ENCODE data around the gene MGLL.
"Not testable (repeated sequence)": the region's sequence is repeated elsewhere in the genome, so short reads cannot be mapped to it uniquely, and the experiment has no call there.

Gene MGLL

DNA sequence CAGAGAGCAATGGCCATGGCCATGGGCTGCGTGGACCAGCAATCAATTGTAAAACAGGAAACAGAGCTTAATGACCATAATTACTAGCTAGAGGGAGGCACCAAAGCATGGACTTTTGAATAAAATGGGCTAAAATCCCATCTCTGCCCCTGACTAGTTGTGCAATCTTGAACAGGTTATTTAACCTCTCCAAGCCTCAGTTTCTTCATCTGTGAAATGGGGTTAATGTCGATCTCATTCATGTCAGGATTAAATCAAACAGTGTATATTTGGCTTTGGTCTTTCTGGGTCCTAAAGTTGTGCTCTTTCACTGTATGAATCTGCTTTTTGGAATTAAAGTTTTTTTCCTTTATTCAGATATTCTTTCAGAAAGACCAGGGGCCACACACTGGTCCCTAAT lies 113.5 kb downstream of the MGLL start:
- Mint-ChIP-seq H3K27ac (no peak overlapping the region), H3K36me3 (ENCODE audit: low read depth) (no peaks in the 10 kb centered on the region), H3K4me1 (ENCODE audit: low read depth) (peaks cover 7% of the 10 kb centered on the region), H3K27me3 (ENCODE audit: low read depth) (peaks cover under 1% of the 10 kb centered on the region), H3K9me3 (no peaks in the 10 kb centered on the region), H3K4me3 (no peak overlapping the region)
- DNase-seq (ENCODE audit: low spot score): no peak

GRCh38 chr3:127707851-127708411 lies 114.4 kb downstream of the MGLL start:
- H3K9me3 Mint-ChIP-seq: no peaks in the 10 kb centered on the region
- peaks cover 2% of the 10 kb centered on the region for H3K36me3 Mint-ChIP-seq (ENCODE audit: low read depth)
- no peak for DNase-seq (ENCODE audit: low spot score)
- H3K4me3 Mint-ChIP-seq: no peak overlapping the region
- H3K27ac Mint-ChIP-seq: no peak overlapping the region
- H3K27me3 Mint-ChIP-seq (ENCODE audit: low read depth): peaks cover 2% of the 10 kb centered on the region
- peaks cover 9% of the 10 kb centered on the region for H3K4me1 Mint-ChIP-seq (ENCODE audit: low read depth)

- peaks cover 9% of the 10 kb centered on the region for H3K4me1 Mint-ChIP-seq (ENCODE audit: low read depth)
- DNase-seq (ENCODE audit: low spot score): no peak
- H3K36me3 Mint-ChIP-seq (ENCODE audit: low read depth): peaks cover 2% of the 10 kb centered on the region
- no peak overlapping the region for H3K4me3 Mint-ChIP-seq
- peaks cover 2% of the 10 kb centered on the region for H3K27me3 Mint-ChIP-seq (ENCODE audit: low read depth)
- no peaks in the 10 kb centered on the region for H3K9me3 Mint-ChIP-seq
- no peak overlapping the region for H3K27ac Mint-ChIP-seq
Observed at GRCh38 chr3:127706785-127707351, 115.4 kb downstream of the MGLL start.

DNA sequence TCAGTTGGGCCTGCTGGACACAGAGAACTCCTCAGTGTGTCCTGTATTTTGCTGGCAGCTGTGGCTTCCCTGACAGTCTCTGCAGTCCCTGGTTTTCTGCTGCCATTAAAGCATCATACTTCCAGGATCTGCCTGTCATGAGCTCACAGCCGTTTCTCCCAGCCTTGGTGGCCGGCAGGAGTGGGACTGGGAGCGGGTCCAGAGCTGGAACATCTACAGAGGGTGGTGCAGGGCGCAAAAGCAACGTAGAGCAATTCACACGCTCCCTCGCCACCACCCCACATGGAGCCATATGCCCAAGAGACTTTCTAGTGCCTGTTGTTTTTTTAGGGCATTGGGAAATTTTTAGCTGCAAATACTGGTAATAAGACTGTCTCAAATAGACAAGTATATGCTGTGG lies 116.0 kb downstream of the MGLL start:
- peaks cover 2% of the 10 kb centered on the region for H3K36me3 Mint-ChIP-seq (ENCODE audit: low read depth)
- no peak overlapping the region for H3K27ac Mint-ChIP-seq
- H3K9me3 Mint-ChIP-seq: no peaks in the 10 kb centered on the region
- DNase-seq (ENCODE audit: low spot score): no peak
- H3K27me3 Mint-ChIP-seq (ENCODE audit: low read depth): peaks cover 6% of the 10 kb centered on the region
- no peak overlapping the region for H3K4me3 Mint-ChIP-seq
- peaks cover 9% of the 10 kb centered on the region for H3K4me1 Mint-ChIP-seq (ENCODE audit: low read depth)

DNA sequence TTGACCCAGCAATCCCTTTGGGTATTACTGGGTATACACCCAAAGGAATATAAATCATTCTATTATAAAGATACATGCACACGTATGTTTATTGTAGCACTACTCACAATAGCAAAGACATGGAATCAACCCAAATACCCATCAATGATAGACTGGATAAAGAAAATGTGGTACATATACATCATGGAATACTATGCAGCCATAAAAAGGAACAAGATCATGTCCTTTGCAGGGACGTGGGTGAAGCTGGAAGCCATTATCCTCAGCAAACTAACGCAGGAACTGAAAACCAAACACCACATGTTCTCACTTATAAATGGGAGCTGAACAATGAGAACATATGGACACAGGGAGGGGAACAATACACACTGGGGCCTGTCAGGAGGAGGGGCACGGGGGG lies 117.5 kb downstream of the MGLL start:
- H3K36me3 Mint-ChIP-seq (ENCODE audit: low read depth); H3K4me1 Mint-ChIP-seq (ENCODE audit: low read depth); H3K4me3 Mint-ChIP-seq: not testable (repeated sequence)

GRCh38 chr3:127702151-127702578 lies 120.2 kb downstream of the MGLL start:
- Mint-ChIP-seq H3K4me3 (no peak overlapping the region), H3K4me1 (ENCODE audit: low read depth) (peaks cover 12% of the 10 kb centered on the region), H3K36me3 (ENCODE audit: low read depth) (peaks cover 2% of the 10 kb centered on the region), H3K9me3 (no peaks in the 10 kb centered on the region), H3K27ac (no peak overlapping the region), H3K27me3 (ENCODE audit: low read depth) (peaks cover 6% of the 10 kb centered on the region)
- DNase-seq (ENCODE audit: low spot score): no peak

More for the DNA sequence above, 117.5 kb downstream of the MGLL start:
- not testable (repeated sequence) for DNase-seq (ENCODE audit: low spot score); H3K9me3 Mint-ChIP-seq; H3K27ac Mint-ChIP-seq; H3K27me3 Mint-ChIP-seq (ENCODE audit: low read depth)

DNA sequence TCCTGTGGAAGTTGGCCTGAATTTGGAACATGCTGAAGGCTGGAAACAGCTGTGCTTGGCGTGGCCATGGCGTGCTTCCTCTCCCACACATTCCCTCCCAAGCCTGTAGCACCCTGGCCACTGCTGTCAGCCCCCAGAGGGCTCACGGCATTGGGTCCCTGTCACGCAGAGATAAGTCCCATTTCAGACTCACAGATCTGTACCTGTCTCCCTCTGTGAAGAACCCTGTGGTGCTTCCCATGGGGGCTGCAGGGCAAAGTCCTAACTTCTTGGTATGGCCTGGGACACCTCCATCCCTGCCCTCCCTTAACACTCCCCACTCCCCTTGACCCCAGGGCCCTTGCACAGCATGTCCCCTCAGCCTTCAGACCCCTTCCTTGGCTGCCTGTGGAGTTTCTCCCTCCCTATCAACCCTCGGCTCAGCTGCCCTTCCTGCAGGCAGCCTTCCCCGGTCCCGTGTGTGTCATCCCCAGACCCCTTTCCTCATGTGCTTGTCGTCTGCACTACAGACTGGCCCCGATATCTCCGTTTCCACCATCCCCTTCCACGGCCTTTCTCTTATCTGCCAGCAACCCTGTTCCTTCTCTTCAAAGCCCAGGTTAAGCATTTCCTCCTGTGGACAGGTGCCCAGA lies 120.9 kb downstream of the MGLL start:
- no peak for DNase-seq (ENCODE audit: low spot score)
- H3K36me3 Mint-ChIP-seq (ENCODE audit: low read depth): peaks cover 2% of the 10 kb centered on the region

GRCh38 chr3:127700406-127700805 lies 121.9 kb downstream of the MGLL start:
- Mint-ChIP-seq H3K36me3 (ENCODE audit: low read depth) (peaks cover 2% of the 10 kb centered on the region), H3K27ac (no peak overlapping the region)

More for the DNA sequence above, 120.9 kb downstream of the MGLL start:
- Mint-ChIP-seq H3K4me3 (no peak overlapping the region), H3K9me3 (no peaks in the 10 kb centered on the region), H3K27me3 (ENCODE audit: low read depth) (peaks cover 6% of the 10 kb centered on the region), H3K4me1 (ENCODE audit: low read depth) (peaks cover 12% of the 10 kb centered on the region), H3K27ac (no peak overlapping the region)

DNA sequence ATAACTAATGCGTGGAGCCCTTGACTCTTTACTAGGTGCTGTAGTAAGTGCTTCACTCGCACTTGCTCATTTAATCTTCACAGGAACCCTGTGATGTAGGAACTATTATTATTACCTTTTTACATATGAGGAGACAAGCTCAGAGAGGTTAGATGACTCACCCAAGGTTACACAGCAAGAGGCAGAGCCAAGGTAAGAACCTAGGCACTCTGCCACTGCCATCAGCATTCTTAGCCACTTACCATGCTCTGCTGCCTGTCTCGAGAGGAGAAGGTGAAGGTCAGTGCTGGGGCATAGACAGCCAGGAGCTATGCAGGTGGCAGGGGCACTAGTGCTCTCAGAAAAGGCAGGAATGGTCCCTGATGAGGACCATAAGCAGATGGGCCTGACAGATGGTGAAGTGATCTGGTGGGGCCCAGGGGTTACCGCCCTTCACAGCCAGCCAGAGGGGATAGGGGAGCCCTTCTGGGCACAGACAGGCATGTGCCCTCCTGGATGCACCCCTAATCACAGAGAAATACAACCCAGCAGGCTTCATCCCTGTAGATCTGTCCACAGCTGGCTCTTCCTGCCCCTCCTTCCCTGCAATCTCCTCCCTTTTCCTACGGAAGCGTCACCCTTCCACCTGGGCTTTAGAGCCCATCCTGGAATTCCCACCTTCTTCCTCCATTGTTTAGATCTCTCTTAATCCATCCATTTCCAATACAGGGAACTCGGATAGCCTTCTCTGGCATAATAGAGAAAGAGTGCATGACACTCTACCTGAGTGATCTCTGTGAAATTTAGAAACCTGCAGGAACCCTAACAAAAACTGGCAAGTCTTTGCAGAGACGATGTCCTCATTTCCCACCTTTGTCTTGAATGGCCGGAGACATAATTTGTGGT lies 122.7 kb downstream of the MGLL start:
- H3K36me3 Mint-ChIP-seq (ENCODE audit: low read depth): peaks cover 2% of the 10 kb centered on the region

More at GRCh38 chr3:127700406-127700805, 121.9 kb downstream of the MGLL start:
- Mint-ChIP-seq H3K9me3 (no peaks in the 10 kb centered on the region), H3K4me1 (ENCODE audit: low read depth) (peaks cover 12% of the 10 kb centered on the region), H3K27me3 (ENCODE audit: low read depth) (peaks cover 6% of the 10 kb centered on the region), H3K4me3 (no peak overlapping the region)
- DNase-seq (ENCODE audit: low spot score): no peak

GRCh38 chr3:127698691-127699415 lies 123.5 kb downstream of the MGLL start:
- Mint-ChIP-seq H3K36me3 (ENCODE audit: low read depth) (peaks cover 2% of the 10 kb centered on the region), H3K4me1 (ENCODE audit: low read depth) (peaks cover 6% of the 10 kb centered on the region), H3K27me3 (ENCODE audit: low read depth) (peaks cover 5% of the 10 kb centered on the region), H3K9me3 (no peaks in the 10 kb centered on the region), H3K4me3 (no peak overlapping the region), H3K27ac (no peak overlapping the region)
- no peak for DNase-seq (ENCODE audit: low spot score)

More for the DNA sequence above, 122.7 kb downstream of the MGLL start:
- H3K27me3 Mint-ChIP-seq (ENCODE audit: low read depth): peaks cover 6% of the 10 kb centered on the region
- H3K27ac Mint-ChIP-seq: no peak overlapping the region
- no peaks in the 10 kb centered on the region for H3K9me3 Mint-ChIP-seq
- peaks cover 12% of the 10 kb centered on the region for H3K4me1 Mint-ChIP-seq (ENCODE audit: low read depth)
- no peak for DNase-seq (ENCODE audit: low spot score)
- H3K4me3 Mint-ChIP-seq: no peak overlapping the region

- Mint-ChIP-seq H3K36me3 (ENCODE audit: low read depth) (no peaks in the 10 kb centered on the region), H3K4me1 (ENCODE audit: low read depth) (peaks cover 3% of the 10 kb centered on the region), H3K4me3 (no peak overlapping the region), H3K27me3 (ENCODE audit: low read depth) (peaks cover 3% of the 10 kb centered on the region), H3K9me3 (no peaks in the 10 kb centered on the region), H3K27ac (no peak overlapping the region)
- no peak for DNase-seq (ENCODE audit: low spot score)
Observed at GRCh38 chr3:127698286-127698685, 124.0 kb downstream of the MGLL start.

- no peak overlapping the region for H3K27ac Mint-ChIP-seq
- H3K9me3 Mint-ChIP-seq: no peaks in the 10 kb centered on the region
- no peak overlapping the region for H3K4me3 Mint-ChIP-seq
- DNase-seq (ENCODE audit: low spot score): peak; percentile 32
- peaks cover 3% of the 10 kb centered on the region for H3K4me1 Mint-ChIP-seq (ENCODE audit: low read depth)
- H3K27me3 Mint-ChIP-seq (ENCODE audit: low read depth): peaks cover 3% of the 10 kb centered on the region
- H3K36me3 Mint-ChIP-seq (ENCODE audit: low read depth): no peaks in the 10 kb centered on the region
Observed at GRCh38 chr3:127697551-127698240, 124.6 kb downstream of the MGLL start.

Measured in T-helper 2 cell treated with Interferon-gamma antibody and Interleukin-4, amounts not matched to agents 5 μg/mL and 100 μg/mL, for 36 hours (primary cell).